ENCODE results near the gene KRT38.
"Not testable (repeated sequence)": the region's sequence is repeated elsewhere in the genome, so short reads cannot be mapped to it uniquely, and the experiment has no call there.

Gene KRT38

DNA sequence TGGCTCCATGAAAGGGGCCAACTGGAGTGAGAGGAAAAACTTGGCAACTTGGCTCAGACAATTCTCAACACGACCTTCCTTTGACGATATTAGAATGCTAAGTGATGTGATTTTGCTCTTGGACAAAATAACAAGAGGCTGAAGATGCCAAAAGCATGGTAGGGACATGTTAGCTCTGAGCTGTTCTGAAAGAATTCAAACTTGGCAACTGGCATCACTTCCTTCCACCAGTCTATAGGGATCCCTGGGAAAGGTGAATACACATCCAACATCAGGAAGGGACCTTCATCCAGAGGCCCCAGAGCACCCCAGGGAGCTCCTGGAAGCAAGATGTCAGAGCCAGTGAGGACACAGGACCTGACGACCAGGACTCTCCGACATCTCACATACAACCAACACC is 20.6 kb downstream of the KRT38 start:
- no peak for DNase-seq

DNA sequence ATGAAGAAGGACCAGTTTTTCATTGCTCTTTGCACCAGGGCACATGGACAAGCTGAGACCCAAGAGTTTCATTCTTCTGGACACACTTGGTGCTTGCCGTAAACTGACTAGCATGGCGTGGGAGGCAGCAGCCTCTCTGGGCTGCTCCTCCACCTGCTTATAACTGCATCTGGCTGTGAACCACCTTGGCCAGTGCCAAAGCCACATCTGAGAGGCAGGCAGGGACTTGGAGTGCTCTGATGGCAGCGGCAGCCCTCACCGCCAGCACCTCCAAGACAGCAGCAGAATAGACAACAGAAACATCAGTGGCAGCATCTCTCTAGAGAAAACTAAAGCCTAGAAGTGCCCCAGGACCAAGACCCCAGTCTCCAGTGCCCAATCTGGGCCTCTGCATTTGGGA is 21.1 kb downstream of the KRT38 start:
- no peak for DNase-seq

GRCh38 chr17:41418116-41418860 is 22.5 kb downstream of the KRT38 start:
- DNase-seq: no peak

GRCh38 chr17:41417576-41418015 is 23.2 kb downstream of the KRT38 start:
- peak; percentile 12 for DNase-seq

- DNase-seq: no peak
These were observed 23.7 kb downstream of the KRT38 start for GRCh38 chr17:41417127-41417526.

DNA sequence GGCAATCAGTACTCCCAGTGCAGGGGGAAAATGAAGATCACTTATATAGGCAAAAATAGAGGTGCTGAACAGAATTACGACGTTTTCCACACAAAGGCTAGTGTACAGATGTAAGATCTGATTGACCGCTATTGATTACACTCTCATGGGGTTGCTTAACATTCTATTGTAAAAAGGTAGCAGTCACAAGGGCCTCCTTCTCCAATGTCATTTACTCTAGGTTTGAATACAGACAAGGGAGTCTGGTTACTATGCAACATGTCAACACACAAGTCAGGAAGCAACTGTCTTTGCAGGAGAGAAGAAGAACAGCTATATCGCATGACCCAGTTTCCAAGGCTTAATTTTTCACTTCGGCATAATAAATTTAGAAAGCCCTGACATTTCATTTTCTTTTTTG is 24.3 kb downstream of the KRT38 start:
- no peak for DNase-seq

DNA sequence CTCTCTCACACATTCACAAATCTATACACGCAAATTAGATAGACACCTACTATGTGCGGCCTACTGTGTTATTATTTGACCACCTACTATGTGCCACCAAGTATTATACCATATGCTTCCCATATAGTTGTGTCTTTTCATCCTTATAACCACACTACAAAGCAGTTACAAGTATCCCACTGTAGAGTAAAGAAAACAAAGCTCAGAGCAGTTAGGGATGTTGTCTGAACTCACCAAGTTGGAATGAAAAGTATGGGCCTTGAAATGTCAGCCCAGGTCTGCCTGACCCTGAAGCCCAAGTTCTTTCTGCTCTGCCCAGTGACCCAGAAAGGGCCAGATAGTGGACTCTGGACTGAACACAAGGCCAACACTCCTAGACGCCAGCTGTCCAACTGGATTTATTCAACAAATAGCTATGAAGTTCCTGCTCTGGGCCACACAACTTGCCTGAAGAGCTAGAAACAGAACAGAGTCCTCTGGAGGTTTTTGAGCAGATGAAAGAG is 24.9 kb downstream of the KRT38 start:
- no peak for DNase-seq

GRCh38 chr17:41415411-41415810 is 25.4 kb downstream of the KRT38 start:
- no peak for DNase-seq

GRCh38 chr17:41413982-41414381 is 26.8 kb downstream of the KRT38 start:
- DNase-seq: no peak

GRCh38 chr17:41413353-41413957 is 27.3 kb downstream of the KRT38 start:
- DNase-seq: no peak

DNA sequence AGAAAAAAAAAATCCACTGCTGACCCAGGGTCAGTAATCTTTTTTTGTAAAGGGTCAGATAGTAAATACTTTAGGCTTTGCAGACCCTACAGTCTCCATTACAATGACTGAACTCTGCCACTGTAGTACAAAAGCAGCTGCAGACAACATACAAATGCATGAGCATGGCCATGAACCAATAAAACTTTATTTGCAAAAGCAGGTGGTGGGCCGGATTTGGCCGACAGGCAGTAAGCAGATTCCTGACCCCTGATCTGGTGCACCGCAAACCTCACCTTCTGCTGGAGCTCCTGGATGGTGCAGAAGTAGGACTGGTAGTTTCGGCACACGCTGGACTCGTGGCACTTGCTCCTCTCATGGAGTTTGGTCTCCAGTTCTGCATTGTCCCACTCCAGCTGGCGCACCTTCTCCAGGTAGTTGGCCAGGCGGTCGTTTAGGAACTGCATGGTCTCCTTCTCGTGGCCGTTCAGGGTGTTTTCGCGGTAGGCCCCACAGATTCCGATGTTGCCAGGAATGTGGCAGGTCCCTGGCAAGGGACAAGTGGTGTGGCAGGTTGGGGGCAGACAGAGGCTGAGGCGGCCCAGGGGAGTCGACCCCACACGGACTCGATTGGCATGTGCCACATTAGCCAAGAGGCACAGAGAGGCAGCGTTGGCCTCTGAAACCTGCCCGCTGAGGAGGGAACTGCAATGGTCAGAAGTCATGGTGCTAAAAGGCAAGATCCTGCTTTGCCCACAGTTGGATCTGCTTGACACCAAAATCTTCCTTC is 29.5 kb downstream of the KRT38 start:
- DNase-seq: no peak

DNA sequence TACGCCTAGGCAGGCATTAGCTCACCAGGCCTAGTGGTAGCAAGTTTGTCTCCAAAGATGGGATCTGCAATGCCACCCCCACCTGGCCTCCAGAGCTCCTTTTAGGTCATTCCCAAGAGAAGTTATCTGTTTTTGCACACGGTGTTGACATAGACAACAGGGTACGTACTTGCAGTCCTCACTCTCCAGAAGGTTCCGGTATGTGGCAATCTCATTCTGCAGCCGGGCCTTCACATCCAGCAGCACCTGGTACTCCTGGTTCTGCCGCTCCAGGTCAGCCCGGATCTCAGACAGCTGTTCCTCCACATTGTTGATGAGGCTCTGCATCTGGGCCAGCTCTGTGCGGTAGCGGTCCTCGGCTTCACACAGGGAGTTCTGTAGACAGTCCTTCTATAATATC is 33.6 kb downstream of the KRT38 start:
- no peak for DNase-seq

DNA sequence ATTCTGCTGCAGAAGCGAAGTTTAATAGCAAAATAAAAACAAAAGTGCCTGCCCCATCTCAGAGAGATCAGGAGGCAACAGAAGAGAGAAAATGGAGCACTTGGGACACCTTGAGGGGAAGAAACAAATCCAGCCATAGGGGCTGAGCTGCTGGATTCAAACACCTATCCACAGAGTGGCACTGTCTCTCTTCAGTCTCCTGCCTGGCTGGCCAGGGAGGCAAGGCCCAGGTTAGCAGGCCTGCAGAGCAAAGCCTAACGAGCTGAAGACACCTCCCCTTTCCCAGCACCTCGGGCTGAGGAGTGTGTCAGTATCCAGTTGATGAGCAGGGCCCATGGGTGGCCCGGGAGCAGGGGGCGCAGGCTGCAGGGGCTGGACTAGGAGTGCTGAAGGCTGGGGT is 34.6 kb downstream of the KRT38 start:
- no peak for DNase-seq

DNA sequence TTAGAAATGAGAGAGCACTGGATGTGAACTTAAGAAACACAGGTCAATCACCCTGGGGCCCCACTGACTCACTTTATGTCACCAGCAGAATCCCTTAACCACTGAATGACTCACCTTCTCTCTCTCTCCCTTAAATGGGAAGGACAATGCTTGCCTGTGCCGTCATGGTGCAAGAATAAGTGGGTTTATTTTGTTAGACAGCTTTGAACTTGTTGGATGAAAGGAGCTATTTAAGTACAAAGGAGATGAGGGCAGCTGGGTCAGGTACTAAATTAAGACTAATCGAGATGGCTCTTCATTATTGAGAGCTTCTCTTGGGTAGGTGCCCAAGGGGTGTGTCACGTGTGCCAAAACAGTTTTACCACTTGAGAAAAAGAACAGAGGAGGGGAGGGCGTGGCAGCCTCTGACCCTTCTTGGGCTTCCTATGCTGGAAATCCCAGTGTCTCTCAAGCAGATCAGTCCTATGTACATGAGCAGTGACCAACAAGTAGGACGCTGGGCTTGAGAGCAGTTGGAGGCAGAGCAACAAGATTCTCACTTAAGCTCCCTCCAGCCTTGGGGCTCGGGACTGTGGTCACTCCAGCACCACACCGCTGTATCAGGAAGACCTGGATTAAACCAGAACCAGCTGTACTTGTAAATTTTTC is 36.6 kb downstream of the KRT38 start:
- no peak for DNase-seq

GRCh38 chr17:41403404-41404023 is 37.3 kb downstream of the KRT38 start:
- no peak for DNase-seq

- DNase-seq: no peak
These were observed 38.6 kb downstream of the KRT38 start for GRCh38 chr17:41402161-41402560.

DNA sequence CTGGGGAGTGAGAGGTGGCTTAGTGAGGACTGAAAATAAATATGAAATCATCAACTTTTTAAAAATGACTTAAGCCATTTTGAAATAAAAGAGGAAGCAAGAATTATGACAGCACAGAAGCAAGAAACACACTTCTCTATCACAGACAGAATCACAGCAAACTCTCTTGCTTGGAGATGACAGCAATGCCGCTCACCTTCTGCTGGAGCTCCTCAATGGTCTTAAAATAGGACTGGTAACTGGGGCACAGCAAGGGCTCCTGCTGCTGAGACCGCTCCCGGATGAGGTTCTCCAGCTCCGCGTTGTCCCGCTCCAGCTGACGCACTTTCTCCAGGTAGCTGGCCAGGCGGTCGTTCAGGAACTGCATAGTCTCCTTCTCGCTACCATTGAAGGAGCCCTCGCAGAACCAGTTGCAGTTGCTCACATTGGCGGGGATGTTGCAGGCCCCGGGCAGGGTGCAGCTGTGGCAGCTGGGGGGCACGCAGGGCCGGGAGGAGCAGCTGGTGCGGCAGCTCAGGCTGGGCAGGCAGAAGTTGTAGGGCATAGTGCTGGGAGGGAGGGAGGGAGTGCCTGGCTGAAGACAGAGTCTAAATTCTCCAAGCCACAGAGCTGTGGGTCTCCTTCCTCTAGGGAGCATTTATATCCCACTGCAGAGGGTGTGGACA is 43.7 kb downstream of the KRT38 start, which contains the start of gene KRT31:
KRT31 (minus strand) TSS at position 613 of the 665 bp plus-strand sequence; CDS start at position 544, 69 bp downstream.
- no peak for DNase-seq

DNA sequence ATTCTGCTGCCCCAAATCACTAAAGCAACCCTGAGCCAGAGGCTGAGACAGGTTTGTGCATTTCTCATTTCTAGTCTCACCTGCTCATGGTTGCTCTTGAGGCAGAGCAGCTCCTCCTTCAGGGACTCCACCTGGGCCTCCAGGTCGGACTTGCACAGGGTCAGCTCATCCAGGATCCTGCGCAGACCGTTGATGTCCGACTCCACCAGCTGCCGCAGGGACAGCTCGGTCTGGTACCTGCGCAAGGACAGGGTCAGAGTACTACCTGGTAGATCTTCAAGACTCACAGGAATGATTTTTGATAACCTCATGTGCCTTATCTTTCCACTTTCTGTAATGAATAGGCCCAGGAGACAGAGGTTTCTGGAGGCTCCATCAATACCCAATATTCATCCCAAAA is 44.4 kb downstream of the KRT38 start:
- DNase-seq: no peak

DNA sequence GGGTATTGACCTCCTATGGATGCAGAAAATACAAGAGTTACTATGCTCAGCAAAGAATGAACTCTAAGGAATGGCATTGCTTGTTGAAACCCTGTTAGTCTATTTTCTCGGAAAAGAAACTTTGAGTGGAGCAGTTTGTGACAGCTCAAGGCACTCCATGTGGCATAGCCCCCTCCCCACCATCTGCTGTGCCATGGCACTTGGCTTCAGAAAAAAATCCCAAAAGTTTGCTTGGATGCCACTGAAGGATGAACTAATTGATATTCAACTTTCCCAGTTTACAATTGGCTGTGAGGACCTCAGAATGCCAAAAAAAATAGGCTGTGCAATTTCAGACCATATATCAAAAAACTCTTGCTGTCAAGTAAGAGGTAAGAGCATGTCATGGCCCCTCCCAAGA is 45.2 kb downstream of the KRT38 start:
- no peak for DNase-seq

DNA sequence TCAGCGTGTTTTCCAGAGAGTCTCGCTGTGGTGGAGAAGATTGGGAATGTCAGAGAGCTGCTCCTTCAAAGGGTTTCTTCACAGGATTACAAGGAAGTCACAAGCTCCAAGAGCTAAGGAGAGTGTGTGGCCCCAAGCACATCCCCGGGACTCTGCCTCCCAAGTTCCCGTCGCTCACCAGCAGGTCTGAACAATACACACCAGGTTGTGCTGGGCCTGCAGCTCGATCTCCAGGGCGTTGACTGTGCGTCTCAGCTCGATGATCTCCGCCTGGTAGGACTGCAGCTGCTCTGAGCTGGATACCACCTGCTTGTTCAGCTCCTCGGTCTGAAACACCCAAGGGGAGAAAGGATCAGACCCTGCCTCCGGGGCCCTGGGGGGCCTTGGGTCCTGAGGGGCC is 45.7 kb downstream of the KRT38 start:
- DNase-seq: not testable (repeated sequence)

DNA sequence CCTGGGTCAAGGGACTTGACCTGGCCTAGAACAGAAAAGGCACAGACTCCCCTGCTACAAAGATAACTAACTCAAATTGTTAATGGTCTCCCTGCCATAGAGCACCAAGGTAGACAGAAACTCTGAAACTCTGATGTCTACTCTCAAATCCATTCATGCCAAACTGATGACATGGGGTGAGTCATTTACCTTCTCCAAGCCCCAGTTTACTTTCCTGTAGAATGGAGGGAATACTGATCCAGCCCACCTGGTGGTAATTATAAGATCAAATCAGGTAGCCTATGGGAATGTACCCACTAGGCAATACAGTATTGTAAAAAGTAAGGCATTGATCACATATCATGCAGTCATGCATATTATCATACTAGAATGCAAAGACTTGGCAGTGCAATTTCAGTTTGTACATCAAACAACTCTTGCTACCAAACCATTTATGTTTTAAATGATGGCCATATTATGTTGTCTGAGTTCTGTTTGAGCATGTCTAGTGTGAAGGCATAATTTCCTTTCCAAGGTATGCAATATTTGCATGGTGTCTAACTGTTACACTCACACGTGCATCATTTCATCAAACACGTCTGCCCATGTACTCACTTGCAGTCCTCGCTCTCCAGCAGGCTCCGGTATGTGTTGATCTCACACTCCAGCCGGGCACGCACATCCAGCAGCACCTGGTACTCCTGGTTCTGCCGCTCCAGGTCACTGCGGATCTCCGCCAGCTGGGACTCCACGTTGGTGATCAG is 46.4 kb downstream of the KRT38 start:
- DNase-seq: no peak
